Nephron progenitor cell (in vitro differentiated cells): ENCODE results near the gene RMI1.

Source experiments
- DNase-seq: peaks from one replicate; pipeline ENCODE4 v3.0.0; 2021
- H3K27ac Mint-ChIP-seq: 2 replicates; pipeline ENCODE4 v1.8.0; 2021; ENCODE audit warnings: mild to moderate bottlenecking, moderate library complexity, mixed read lengths
- H3K27me3 Mint-ChIP-seq: 2 replicates; pipeline ENCODE4 v1.8.0; 2021; ENCODE audit warnings: mild to moderate bottlenecking, low read depth, mixed read lengths; ENCODE audit not compliant: poor library complexity
- H3K36me3 Mint-ChIP-seq: 2 replicates; pipeline ENCODE4 v1.8.0; 2021; ENCODE audit warnings: low read depth, mixed read lengths
- H3K4me1 Mint-ChIP-seq: 2 replicates; pipeline ENCODE4 v1.8.0; 2021; ENCODE audit warnings: mixed read lengths
- H3K4me3 Mint-ChIP-seq: 2 replicates; pipeline ENCODE4 v1.8.0; 2021; ENCODE audit warnings: mild to moderate bottlenecking, moderate library complexity, mixed read lengths
- H3K9me3 Mint-ChIP-seq: 2 replicates; pipeline ENCODE4 v1.8.0; 2021; ENCODE audit warnings: mild to moderate bottlenecking, moderate library complexity, mixed read lengths
- CTCF ChIP-seq: fragments of 200-600 bp; sonication (generic); IDR thresholded peaks from 2 replicates; pipeline ENCODE4 v1.5.0; 2021; ENCODE audit warnings: antibody characterized with exemption

The RMI1 gene

GRCh38 chr9:84045481-84046097, 65.0 kb downstream of the RMI1 start:
- peaks cover 7% of the 10 kb centered on the region for H3K36me3 Mint-ChIP-seq
- no peak for TF ChIP-seq CTCF
- no peak overlapping the region for H3K4me3 Mint-ChIP-seq
- peaks cover 3% of the 10 kb centered on the region for H3K27me3 Mint-ChIP-seq
- no peak for DNase-seq
- H3K27ac Mint-ChIP-seq, result no peak overlapping the region
- H3K9me3 Mint-ChIP-seq, result peaks cover 30% of the 10 kb centered on the region
- H3K4me1 Mint-ChIP-seq, result no peaks in the 10 kb centered on the region
